Activated T-cell treated with anti-CD3 and anti-CD28 coated beads, Interleukin-2, amount 50 U/mL, for 72 hours (primary cell): ENCODE data around the gene INSYN2B. TPM values are rescaled to one million over a fixed set of nuclear protein-coding genes. Genes with fewer than 3 reads are reported as not detected.
"Not testable (repeated sequence)": the region's sequence is repeated elsewhere in the genome, so short reads cannot be mapped to it uniquely, and the experiment has no call there.

Experiments
- ATAC-seq, 2 donors: fragments of 150-1000 bp; cut with Tn5 transposase; replicated peaks in 1 of 2; 2 replicates each; pipeline ENCODE4 v1.10.0; 2021; ENCODE audit warnings: moderate library complexity in 2 of 2, mild to moderate bottlenecking in 1 of 2
- DNase-seq, 2 donors: peaks; one replicate each; pipeline ENCODE4 v3.0.0; 2021 to 2022; ENCODE audit warnings: mixed read lengths in 1 of 2
- H3K27ac Mint-ChIP-seq: one replicate; pipeline ENCODE4 v1.8.0; 2022; ENCODE audit warnings: mild to moderate bottlenecking, moderate library complexity, mixed read lengths
- H3K27me3 Mint-ChIP-seq: one replicate; pipeline ENCODE4 v1.8.0; 2022; ENCODE audit warnings: low read depth, mixed read lengths
- H3K36me3 Mint-ChIP-seq, 2 donors: one replicate each; pipeline ENCODE4 v1.8.0; 2022; ENCODE audit warnings: mixed read lengths in 2 of 2, mild to moderate bottlenecking in 1 of 2; ENCODE audit not compliant: insufficient read depth in 2 of 2
- H3K4me1 Mint-ChIP-seq: one replicate; pipeline ENCODE4 v1.8.0; 2022; ENCODE audit warnings: low read depth, mixed read lengths
- H3K4me3 Mint-ChIP-seq, 2 donors: one replicate each; pipeline ENCODE4 v1.8.0; 2022; ENCODE audit warnings: mild to moderate bottlenecking in 2 of 2, mixed read lengths in 2 of 2, moderate library complexity in 2 of 2
- H3K9me3 Mint-ChIP-seq, 2 donors: one replicate each; pipeline ENCODE4 v1.8.0; 2022; ENCODE audit warnings: mixed read lengths in 2 of 2
- total RNA-seq, 2 donors: library from RNA; stranded (reverse); gene quantifications; one replicate each; pipeline ENCODE4 v1.2.3, GENCODE V29; 2022

INSYN2B gene
- total RNA-seq, 2 donors from 2014 or later: not detected

GRCh38 chr5:169964246-169964645, 16.0 kb downstream of the INSYN2B start:
- Mint-ChIP-seq H3K27me3 (no peaks in the 10 kb centered on the region), H3K9me3 (no peaks in the 10 kb centered on the region)
- no peak for ATAC-seq

DNA sequence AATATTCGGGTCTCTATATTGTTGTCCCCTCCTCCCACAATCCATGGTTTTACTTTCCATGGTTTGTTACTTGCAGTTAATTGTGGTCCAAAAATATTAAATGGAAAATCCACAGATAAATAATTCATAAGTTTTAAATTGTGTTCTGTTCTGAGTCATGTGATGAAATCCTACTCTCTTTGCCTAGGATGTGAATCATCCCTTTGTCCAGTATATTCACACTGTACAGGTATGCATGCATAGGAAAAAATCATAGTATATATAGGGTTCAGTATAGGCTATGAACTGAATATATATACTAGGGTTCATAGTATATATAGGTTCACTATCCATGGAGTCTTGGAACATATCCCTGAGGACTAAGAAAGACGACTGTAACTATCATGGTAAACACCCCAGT, 19.6 kb downstream of the INSYN2B start:
- Mint-ChIP-seq H3K36me3 (no peaks in the 10 kb centered on the region), H3K27me3 (no peaks in the 10 kb centered on the region), H3K4me1 (no peaks in the 10 kb centered on the region), H3K4me3 (no peak overlapping the region), H3K9me3 (no peaks in the 10 kb centered on the region), H3K27ac (no peak overlapping the region)
- DNase-seq (no peak), ATAC-seq (no peak)

More at GRCh38 chr5:169964246-169964645, 16.0 kb downstream of the INSYN2B start:
- H3K4me3 Mint-ChIP-seq: no peak overlapping the region
- no peak for DNase-seq
- no peaks in the 10 kb centered on the region for H3K4me1 Mint-ChIP-seq
- H3K36me3 Mint-ChIP-seq: no peaks in the 10 kb centered on the region
- no peak overlapping the region for H3K27ac Mint-ChIP-seq

- no peaks in the 10 kb centered on the region for H3K36me3 Mint-ChIP-seq
- H3K4me1 Mint-ChIP-seq: no peaks in the 10 kb centered on the region
- ATAC-seq (no peak), DNase-seq (no peak)
- no peak overlapping the region for H3K4me3 Mint-ChIP-seq
- no peaks in the 10 kb centered on the region for H3K27me3 Mint-ChIP-seq
- no peaks in the 10 kb centered on the region for H3K9me3 Mint-ChIP-seq
- H3K27ac Mint-ChIP-seq: no peak overlapping the region
Measured at GRCh38 chr5:169958278-169958677, 22.0 kb downstream of the INSYN2B start.

- Mint-ChIP-seq H3K27ac (no peak overlapping the region), H3K9me3 (no peaks in the 10 kb centered on the region), H3K27me3 (no peaks in the 10 kb centered on the region), H3K4me3 (no peak overlapping the region), H3K4me1 (no peaks in the 10 kb centered on the region), H3K36me3 (no peaks in the 10 kb centered on the region)
- no peak for ATAC-seq
- no peak for DNase-seq
Measured at GRCh38 chr5:169956756-169957155, 23.5 kb downstream of the INSYN2B start.

DNA sequence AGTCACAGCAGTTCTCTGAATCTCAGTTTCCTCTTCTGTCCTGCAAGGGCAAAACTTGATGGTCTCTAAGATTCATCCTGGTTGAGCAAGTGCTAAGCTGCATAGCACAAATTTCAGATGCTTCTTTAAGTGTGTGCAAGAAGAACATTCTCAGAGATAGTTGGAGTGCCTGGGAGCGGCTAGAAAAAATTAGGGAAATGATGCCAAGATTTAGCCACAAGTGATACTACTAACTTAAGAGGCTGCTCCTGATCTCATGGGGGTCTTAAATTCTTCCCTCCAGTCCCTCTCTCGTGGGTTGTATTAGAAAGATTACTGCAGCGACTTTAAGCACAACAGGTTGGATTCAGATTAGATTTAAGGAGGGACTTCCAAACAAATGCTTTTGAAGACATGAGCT, 24.2 kb downstream of the INSYN2B start:
- H3K9me3 Mint-ChIP-seq: no peaks in the 10 kb centered on the region
- H3K27me3 Mint-ChIP-seq: no peaks in the 10 kb centered on the region
- DNase-seq: no peak
- H3K4me3 Mint-ChIP-seq: no peak overlapping the region
- H3K36me3 Mint-ChIP-seq: no peaks in the 10 kb centered on the region
- H3K4me1 Mint-ChIP-seq: no peaks in the 10 kb centered on the region
- H3K27ac Mint-ChIP-seq: no peak overlapping the region
- no peak for ATAC-seq

DNA sequence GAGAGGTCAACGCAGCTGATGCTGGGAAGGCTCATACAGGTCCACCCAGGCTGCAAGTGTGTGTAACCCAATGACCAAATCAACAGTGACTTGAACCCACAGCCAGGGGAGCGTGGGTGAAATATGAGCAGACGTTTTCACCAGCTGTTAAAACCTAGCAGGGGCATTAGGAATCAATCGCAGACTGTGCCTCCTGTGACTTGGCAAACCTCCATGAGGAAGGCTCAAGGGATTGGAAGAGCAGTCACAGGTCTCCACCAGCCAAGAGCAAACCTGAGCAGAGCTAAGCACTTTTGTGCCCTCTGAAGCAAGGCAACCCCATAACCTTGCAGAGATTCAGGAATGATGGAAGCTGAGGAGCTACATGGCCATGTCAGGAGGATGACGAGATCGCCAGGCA, 25.5 kb downstream of the INSYN2B start:
- no peaks in the 10 kb centered on the region for H3K4me1 Mint-ChIP-seq
- no peaks in the 10 kb centered on the region for H3K27me3 Mint-ChIP-seq
- no peaks in the 10 kb centered on the region for H3K9me3 Mint-ChIP-seq
- ATAC-seq (no peak), DNase-seq (no peak)
- no peaks in the 10 kb centered on the region for H3K36me3 Mint-ChIP-seq
- peak overlapping the region; percentile 22 for H3K27ac Mint-ChIP-seq
- no peak overlapping the region for H3K4me3 Mint-ChIP-seq

DNA sequence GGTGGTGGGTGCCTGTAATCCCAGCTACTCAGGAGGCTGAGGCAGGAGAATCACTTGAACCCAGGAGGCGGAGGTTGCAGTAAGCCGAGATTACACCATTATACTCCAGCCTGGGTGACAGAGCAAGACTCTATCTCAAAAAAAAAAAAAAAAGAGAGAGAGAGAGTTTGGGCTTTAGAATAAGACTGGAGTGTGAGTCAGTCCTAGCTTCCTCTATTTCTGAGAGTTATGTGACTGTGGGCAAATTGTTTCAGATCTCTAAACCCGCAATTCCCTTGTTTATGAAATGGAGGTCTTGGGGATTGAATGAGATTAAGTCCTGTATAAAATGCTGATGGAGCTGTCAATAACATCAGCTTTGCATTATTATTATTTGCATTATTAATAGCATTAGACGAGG, 27.1 kb downstream of the INSYN2B start:
- H3K27me3 Mint-ChIP-seq, H3K27ac Mint-ChIP-seq, DNase-seq, H3K9me3 Mint-ChIP-seq, H3K4me1 Mint-ChIP-seq, H3K4me3 Mint-ChIP-seq, H3K36me3 Mint-ChIP-seq, ATAC-seq: not testable (repeated sequence)

DNA sequence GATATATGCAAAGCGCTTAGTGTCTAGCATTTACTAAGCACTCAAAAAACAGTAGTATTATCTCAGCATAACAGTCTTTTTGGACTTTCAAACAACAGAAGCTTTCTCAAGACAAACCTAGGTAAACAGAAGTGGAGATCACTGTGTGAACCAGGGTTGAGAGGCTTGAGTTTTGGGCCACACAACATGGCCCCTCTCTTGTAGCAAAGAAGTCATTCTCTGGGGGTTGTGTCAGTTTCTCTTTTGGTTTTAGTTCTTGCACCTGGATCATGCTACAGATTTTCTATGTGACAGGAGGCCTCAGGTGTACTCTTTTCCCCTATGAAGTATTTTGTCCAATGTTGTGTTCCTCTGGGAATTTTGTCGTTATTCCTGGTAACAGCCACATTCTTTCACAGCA, 30.0 kb downstream of the INSYN2B start:
- ATAC-seq (no peak), DNase-seq (no peak)
- Mint-ChIP-seq H3K36me3 (peaks cover 0 to 5% of the 10 kb centered on the region in 2 donors), H3K4me1 (no peaks in the 10 kb centered on the region), H3K9me3 (no peaks in the 10 kb centered on the region), H3K27me3 (no peaks in the 10 kb centered on the region), H3K4me3 (no peak overlapping the region), H3K27ac (no peak overlapping the region)

DNA sequence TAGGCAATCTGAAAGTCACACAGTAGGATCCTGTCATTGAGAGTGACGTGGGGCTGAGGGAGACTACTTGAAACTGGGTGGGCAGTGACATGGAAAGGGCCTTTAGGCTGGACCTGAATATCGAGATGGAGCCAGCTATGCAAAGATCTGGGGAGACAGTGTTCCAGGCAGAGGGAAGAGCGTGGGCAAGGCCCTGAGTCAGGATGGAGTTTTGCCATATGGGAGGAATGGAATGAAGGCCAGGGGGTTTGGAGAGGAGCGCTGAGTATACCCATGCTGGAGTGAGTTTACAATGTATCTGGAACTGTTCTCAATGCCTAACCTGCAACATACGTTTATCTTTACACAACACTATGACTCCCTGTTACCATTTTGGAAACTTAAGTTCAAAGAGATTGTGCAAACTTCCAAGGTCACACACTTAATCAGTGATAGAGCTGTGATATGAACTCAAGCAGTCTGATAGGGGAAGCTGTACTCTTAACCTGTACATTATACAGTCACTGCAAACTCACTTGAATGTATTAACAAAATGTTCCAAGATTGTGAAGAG, 33.5 kb downstream of the INSYN2B start:
- H3K27ac Mint-ChIP-seq: no peak overlapping the region
- H3K36me3 Mint-ChIP-seq: peaks cover 0 to 5% of the 10 kb centered on the region in 2 donors
- no peaks in the 10 kb centered on the region for H3K9me3 Mint-ChIP-seq
- H3K4me3 Mint-ChIP-seq: no peak overlapping the region
- DNase-seq (no peak), ATAC-seq (no peak)
- peaks cover 5% of the 10 kb centered on the region for H3K4me1 Mint-ChIP-seq
- H3K27me3 Mint-ChIP-seq: no peaks in the 10 kb centered on the region

DNA sequence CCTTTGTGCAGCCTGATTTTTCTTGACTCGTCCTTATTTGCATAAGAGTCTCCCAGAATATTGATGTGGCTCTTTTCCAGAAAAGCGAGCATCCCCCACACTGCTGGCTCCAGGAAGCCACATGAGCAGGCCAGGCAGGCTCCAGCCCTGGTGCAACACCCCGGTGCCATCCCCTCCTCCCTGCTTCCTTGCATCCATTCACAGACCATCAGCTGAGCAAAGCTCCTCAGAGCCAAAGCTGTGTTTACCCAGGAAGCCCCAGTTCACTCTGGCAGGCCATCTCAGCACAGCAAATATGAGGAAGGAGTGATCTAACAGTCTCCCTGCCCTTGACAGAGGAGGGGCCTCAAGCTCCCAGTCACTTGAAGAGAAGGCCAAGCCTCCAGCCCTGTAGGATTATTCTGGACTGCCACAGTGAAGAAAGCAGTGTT, 34.4 kb downstream of the INSYN2B start:
- Mint-ChIP-seq H3K36me3 (peaks cover 0 to 5% of the 10 kb centered on the region in 2 donors), H3K4me1 (peaks cover 10% of the 10 kb centered on the region), H3K4me3 (no peak overlapping the region), H3K27me3 (no peaks in the 10 kb centered on the region), H3K27ac (no peak overlapping the region), H3K9me3 (no peaks in the 10 kb centered on the region)
- DNase-seq (no peak), ATAC-seq (no peak)

GRCh38 chr5:169944922-169945680, 35.2 kb downstream of the INSYN2B start:
- Mint-ChIP-seq H3K4me3 (no peak overlapping the region), H3K27ac (no peak overlapping the region), H3K36me3 (peaks cover 0 to 5% of the 10 kb centered on the region in 2 donors), H3K27me3 (no peaks in the 10 kb centered on the region), H3K4me1 (peaks cover 10% of the 10 kb centered on the region), H3K9me3 (no peaks in the 10 kb centered on the region)
- no peak for DNase-seq
- ATAC-seq: no peak

GRCh38 chr5:169944115-169944514, 36.2 kb downstream of the INSYN2B start:
- H3K27me3 Mint-ChIP-seq: no peaks in the 10 kb centered on the region
- H3K4me3 Mint-ChIP-seq: no peak overlapping the region
- ATAC-seq (no peak), DNase-seq (no peak)
- H3K4me1 Mint-ChIP-seq: peaks cover 10% of the 10 kb centered on the region
- no peaks in the 10 kb centered on the region for H3K9me3 Mint-ChIP-seq
- peaks cover 0 to 2% of the 10 kb centered on the region in 2 donors for H3K36me3 Mint-ChIP-seq
- H3K27ac Mint-ChIP-seq: no peak overlapping the region

- ATAC-seq (no peak), DNase-seq (no peak)
- H3K4me1 Mint-ChIP-seq: peaks cover 10% of the 10 kb centered on the region
- no peak overlapping the region for H3K27ac Mint-ChIP-seq
- peaks cover 0 to 1% of the 10 kb centered on the region in 2 donors for H3K36me3 Mint-ChIP-seq
- no peak overlapping the region for H3K4me3 Mint-ChIP-seq
- no peaks in the 10 kb centered on the region for H3K27me3 Mint-ChIP-seq
- no peaks in the 10 kb centered on the region for H3K9me3 Mint-ChIP-seq
Measured at GRCh38 chr5:169943026-169943425, 37.3 kb downstream of the INSYN2B start.

DNA sequence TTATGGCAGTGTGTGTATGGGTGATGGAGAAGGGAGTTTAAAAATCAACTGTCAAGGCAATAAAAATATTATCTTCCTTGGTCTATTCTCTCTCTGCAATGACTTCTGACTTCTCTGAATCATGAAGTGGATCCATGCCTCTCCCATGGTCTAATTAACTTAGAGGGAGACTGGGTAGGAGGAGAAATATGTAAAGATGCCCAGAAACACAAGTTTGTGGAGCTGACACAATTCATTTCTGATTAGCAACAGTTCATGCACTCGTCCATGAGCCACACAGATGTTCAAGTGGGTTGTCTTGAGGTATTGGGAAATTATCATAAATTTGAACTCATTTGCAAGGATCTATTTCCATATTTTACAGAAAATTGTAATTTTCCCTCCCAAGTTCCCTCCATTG, 38.1 kb downstream of the INSYN2B start:
- no peak for ATAC-seq
- no peak overlapping the region for H3K4me3 Mint-ChIP-seq
- peaks cover 10% of the 10 kb centered on the region for H3K4me1 Mint-ChIP-seq
- no peaks in the 10 kb centered on the region for H3K27me3 Mint-ChIP-seq
- H3K9me3 Mint-ChIP-seq: no peaks in the 10 kb centered on the region
- H3K27ac Mint-ChIP-seq: no peak overlapping the region
- no peak for DNase-seq
- H3K36me3 Mint-ChIP-seq: peaks cover 0 to 1% of the 10 kb centered on the region in 2 donors
